ENCODE data around the gene POLH. TPM values are rescaled to one million over a fixed set of nuclear protein-coding genes. Genes with fewer than 3 reads are reported as not detected.

Gene POLH
- total and polyA plus RNA-seq, 2 donors = 6.2 to 12.5 TPM

DNA sequence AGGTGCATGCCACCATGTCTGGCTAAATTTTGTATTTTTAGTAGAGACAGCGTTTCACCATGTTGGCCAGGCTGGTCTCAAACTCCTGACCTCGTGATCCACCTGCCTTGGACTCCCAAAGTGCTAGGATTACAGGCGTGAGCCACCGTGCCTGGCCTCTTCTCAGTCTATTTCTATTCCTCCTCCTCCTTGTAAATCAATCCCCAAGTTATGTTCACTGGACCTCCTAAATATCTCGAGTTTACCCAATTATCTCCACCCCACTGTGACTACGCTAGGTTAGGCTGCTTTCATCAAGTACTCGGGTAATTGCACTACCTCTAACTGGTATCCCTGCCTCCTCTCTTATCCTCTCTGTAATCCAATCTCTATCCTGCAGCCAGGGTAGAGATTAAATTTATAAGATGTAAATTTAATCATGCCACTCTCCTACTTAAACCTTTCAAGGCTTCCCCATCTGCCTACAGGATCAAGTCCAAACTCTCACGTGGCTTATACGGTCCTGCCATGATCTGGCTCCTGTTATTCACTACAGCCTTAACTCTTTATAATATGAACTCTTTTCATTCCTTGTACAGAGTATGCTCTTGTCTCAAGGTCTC is 58.8 kb downstream of the POLH start:
- peak overlapping the region; percentile 89 to 91 for H3K27ac ChIP-seq (ENCODE audit: low read depth in 1 of 2, low read length in 1 of 2)
- no peaks in the 10 kb centered on the region for H3K9me3 ChIP-seq (ENCODE audit: control insufficient read depth in 2 of 2, insufficient read depth in 1 of 2, low read length in 1 of 2)
- H3K4me3 ChIP-seq (ENCODE audit: low read length in 2 of 2) = no peak overlapping the region
- peaks cover 17 to 32% of the 10 kb centered on the region in 2 donors for H3K4me1 ChIP-seq (ENCODE audit: control insufficient read depth in 2 of 2, insufficient read depth in 2 of 2, low read length in 2 of 2)
- H3K36me3 ChIP-seq (ENCODE audit: control insufficient read depth in 2 of 2, insufficient read depth in 2 of 2, low read length in 1 of 2) = peaks cover 13 to 23% of the 10 kb centered on the region in 2 donors
- 94% methylated on average over 9 of the region's 9 CpGs for WGBS
- DNase-seq (ENCODE audit: low read depth in 6 of 9, low spot score in 9 of 9) = no peak
- H3K27me3 ChIP-seq (ENCODE audit: control insufficient read depth in 2 of 2, insufficient read depth in 1 of 2, low read length in 1 of 2) = no peaks in the 10 kb centered on the region

DNA sequence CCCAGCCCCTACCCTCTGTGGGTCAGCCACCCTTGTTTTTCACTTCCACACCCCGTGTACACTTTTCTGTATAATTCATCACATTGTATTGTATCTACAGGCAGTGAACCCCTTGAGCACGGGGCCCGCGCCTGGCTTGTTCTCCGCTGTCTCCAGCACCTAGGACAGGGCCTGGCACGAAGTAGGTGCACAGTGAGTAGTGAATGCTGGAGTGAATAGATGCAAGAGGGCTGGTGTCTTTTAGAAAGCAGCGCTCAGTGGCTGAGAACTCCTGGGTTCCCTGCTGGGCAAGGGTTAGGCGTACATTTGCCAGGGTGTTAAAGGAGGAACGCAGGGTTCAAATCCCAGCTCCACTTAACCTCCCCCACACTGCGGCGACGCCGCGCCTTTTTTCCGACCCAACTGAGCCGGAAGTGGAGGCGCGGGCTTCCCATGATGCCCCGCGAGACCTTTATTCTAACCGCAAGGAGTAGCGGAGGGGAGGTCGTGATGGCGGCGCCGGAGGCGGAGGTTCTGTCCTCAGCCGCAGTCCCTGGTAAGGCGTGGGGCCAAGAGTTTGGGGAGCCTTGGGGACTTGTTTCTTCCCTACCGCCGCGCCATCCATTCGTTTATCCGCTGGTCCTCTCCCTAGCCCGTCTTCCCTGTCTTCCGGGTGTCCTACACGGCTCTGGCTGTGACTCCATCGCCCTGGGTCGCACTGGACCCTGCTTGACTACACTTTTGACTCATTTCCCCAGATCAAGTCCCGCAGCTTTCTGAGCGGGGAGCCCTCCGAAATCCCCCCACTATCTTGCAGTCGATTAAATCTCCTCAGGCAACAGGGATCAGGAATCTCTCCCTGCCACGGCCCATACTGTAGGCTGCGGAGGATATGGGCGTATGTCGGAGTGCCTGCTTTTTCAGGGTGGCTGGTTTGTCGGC is 59.7 kb downstream of the POLH start, which contains the start of gene MAD2L1BP:
Gene MAD2L1BP (plus strand): TSS at position 454 of the 921 bp plus-strand sequence. CDS start 36 bp downstream, at position 490.
- Histone ChIP-seq H3K27ac (ENCODE audit: low read depth in 1 of 2, low read length in 1 of 2) (peak within 1 kb of the TSS; percentile 89 to 91), H3K27me3 (ENCODE audit: control insufficient read depth in 2 of 2, insufficient read depth in 1 of 2, low read length in 1 of 2) (no peaks in the 10 kb centered on the region), H3K4me3 (ENCODE audit: low read length in 2 of 2) (peak within 1 kb of the TSS; percentile 92 to 93), H3K4me1 (ENCODE audit: control insufficient read depth in 2 of 2, insufficient read depth in 2 of 2, low read length in 2 of 2) (peaks cover 14 to 26% of the 10 kb centered on the region in 2 donors), H3K9me3 (ENCODE audit: control insufficient read depth in 2 of 2, insufficient read depth in 1 of 2, low read length in 1 of 2) (no peaks in the 10 kb centered on the region), H3K36me3 (ENCODE audit: control insufficient read depth in 2 of 2, insufficient read depth in 2 of 2, low read length in 1 of 2) (peaks cover 21 to 32% of the 10 kb centered on the region in 2 donors)
- DNase-seq (ENCODE audit: low read depth in 6 of 9, low spot score in 9 of 9) = peak; percentile 76 to 95 (median 87)
- 6% methylated on average over 48 of the region's 48 CpGs for WGBS

DNA sequence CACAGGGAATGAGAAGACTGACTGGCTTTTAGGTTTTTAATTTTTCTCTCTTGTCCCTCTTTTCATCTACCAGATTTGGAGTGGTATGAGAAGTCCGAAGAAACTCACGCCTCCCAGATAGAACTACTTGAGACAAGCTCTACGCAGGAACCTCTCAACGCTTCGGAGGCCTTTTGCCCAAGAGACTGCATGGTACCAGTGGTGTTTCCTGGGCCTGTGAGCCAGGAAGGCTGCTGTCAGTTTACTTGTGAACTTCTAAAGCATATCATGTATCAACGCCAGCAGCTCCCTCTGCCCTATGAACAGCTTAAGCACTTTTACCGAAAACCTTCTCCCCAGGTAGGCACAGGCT is 60.3 kb downstream of the POLH start:
- Histone ChIP-seq H3K27me3 (ENCODE audit: control insufficient read depth in 2 of 2, insufficient read depth in 1 of 2, low read length in 1 of 2) (no peaks in the 10 kb centered on the region), H3K4me3 (ENCODE audit: low read length in 2 of 2) (peak overlapping the region; percentile 92 to 93), H3K4me1 (ENCODE audit: control insufficient read depth in 2 of 2, insufficient read depth in 2 of 2, low read length in 2 of 2) (peaks cover 14 to 26% of the 10 kb centered on the region in 2 donors), H3K9me3 (ENCODE audit: control insufficient read depth in 2 of 2, insufficient read depth in 1 of 2, low read length in 1 of 2) (no peaks in the 10 kb centered on the region), H3K27ac (ENCODE audit: low read depth in 1 of 2, low read length in 1 of 2) (peak overlapping the region; percentile 89 to 91), H3K36me3 (ENCODE audit: control insufficient read depth in 2 of 2, insufficient read depth in 2 of 2, low read length in 1 of 2) (peaks cover 28 to 38% of the 10 kb centered on the region in 2 donors)
- WGBS = 39% methylated on average over 7 of the region's 7 CpGs
- DNase-seq (ENCODE audit: low read depth in 6 of 9, low spot score in 9 of 9) = peak in 6 of 9 donors; percentile 17 to 61 (median 43)

DNA sequence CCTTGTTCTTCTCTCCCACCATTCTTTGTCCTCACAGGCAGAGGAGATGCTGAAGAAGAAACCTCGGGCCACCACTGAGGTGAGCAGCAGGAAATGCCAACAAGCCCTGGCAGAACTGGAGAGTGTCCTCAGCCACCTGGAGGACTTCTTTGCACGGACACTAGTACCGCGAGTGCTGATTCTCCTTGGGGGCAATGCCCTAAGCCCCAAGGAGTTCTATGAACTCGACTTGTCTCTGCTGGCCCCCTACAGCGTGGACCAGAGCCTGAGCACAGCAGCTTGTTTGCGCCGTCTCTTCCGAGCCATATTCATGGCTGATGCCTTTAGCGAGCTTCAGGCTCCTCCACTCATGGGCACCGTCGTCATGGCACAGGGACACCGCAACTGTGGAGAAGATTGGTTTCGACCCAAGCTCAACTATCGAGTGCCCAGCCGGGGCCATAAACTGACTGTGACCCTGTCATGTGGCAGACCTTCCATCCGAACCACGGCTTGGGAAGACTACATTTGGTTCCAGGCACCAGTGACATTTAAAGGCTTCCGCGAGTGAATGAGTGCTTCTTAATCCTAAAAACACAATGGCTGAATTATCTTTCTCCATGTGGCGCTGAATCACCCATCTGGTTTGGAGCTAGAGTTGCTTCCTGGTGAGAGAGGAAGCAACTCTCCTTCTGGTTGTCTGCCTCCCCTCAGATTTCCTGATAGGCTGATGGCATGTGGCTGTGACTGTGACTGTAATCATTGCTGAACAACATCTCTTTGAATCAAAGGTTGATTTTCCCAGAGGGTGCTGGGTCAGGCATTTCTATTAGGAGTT is 64.2 kb downstream of the POLH start:
- WGBS = 97% methylated on average over 21 of the region's 21 CpGs
- no peak overlapping the region for H3K27ac ChIP-seq (ENCODE audit: low read depth in 1 of 2, low read length in 1 of 2)
- peaks cover 13 to 25% of the 10 kb centered on the region in 2 donors for H3K4me1 ChIP-seq (ENCODE audit: control insufficient read depth in 2 of 2, insufficient read depth in 2 of 2, low read length in 2 of 2)
- peaks cover 46 to 50% of the 10 kb centered on the region in 2 donors for H3K36me3 ChIP-seq (ENCODE audit: control insufficient read depth in 2 of 2, insufficient read depth in 2 of 2, low read length in 1 of 2)
- DNase-seq (ENCODE audit: low read depth in 6 of 9, low spot score in 9 of 9) = no peak
- no peaks in the 10 kb centered on the region for H3K9me3 ChIP-seq (ENCODE audit: control insufficient read depth in 2 of 2, insufficient read depth in 1 of 2, low read length in 1 of 2)
- H3K27me3 ChIP-seq (ENCODE audit: control insufficient read depth in 2 of 2, insufficient read depth in 1 of 2, low read length in 1 of 2) = peaks cover 0 to 4% of the 10 kb centered on the region in 2 donors
- no peak overlapping the region for H3K4me3 ChIP-seq (ENCODE audit: low read length in 2 of 2)

DNA sequence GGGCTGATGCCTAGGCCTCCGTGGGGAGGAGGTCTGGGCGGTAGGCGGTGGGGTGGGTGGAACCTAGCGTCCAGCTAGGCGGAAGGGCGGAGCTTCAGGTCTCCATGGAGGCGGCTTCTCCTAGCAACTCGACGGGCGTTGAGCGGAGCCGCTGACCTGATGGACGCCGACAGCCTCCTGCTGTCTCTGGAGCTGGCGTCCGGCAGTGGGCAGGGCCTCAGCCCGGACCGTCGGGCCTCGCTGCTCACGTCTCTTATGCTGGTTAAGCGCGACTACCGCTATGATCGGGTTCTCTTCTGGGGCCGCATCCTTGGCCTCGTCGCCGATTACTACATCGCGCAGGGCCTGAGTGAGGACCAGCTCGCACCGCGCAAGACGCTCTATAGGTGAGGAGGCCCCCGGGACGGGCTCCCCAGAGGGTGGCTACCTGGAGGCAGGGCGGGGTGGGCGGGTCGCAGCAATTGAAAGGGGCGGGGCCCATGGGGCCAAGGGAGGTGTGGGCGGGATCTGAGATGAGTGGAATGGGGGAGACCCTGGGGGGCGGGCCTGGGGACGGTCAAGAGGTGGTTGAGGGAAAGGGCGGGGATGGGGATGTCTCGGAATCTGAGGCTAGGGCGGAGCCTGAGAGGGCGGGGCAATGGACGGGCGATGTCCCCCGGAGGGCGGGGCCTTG is 69.1 kb downstream of the POLH start, which contains the start of gene RSPH9:
Gene RSPH9 (plus strand): TSS at position 97 of the 673 bp plus-strand sequence. CDS start 63 bp downstream, at position 160.
- Histone ChIP-seq H3K36me3 (ENCODE audit: control insufficient read depth in 2 of 2, insufficient read depth in 2 of 2, low read length in 1 of 2) (peaks cover 24 to 31% of the 10 kb centered on the region in 2 donors), H3K4me3 (ENCODE audit: low read length in 2 of 2) (peak within 1 kb of the TSS; percentile 29 to 50), H3K27ac (ENCODE audit: low read depth in 1 of 2, low read length in 1 of 2) (no peak within 1 kb of the TSS), H3K27me3 (ENCODE audit: control insufficient read depth in 2 of 2, insufficient read depth in 1 of 2, low read length in 1 of 2) (peaks cover 0 to 9% of the 10 kb centered on the region in 2 donors), H3K9me3 (ENCODE audit: control insufficient read depth in 2 of 2, insufficient read depth in 1 of 2, low read length in 1 of 2) (no peaks in the 10 kb centered on the region), H3K4me1 (ENCODE audit: control insufficient read depth in 2 of 2, insufficient read depth in 2 of 2, low read length in 2 of 2) (peaks cover 6 to 10% of the 10 kb centered on the region in 2 donors)
- peak in 4 of 9 donors; percentile 34 to 62 (median 42) for DNase-seq (ENCODE audit: low read depth in 6 of 9, low spot score in 9 of 9)
- WGBS = 14% methylated on average over 52 of the region's 52 CpGs

DNA sequence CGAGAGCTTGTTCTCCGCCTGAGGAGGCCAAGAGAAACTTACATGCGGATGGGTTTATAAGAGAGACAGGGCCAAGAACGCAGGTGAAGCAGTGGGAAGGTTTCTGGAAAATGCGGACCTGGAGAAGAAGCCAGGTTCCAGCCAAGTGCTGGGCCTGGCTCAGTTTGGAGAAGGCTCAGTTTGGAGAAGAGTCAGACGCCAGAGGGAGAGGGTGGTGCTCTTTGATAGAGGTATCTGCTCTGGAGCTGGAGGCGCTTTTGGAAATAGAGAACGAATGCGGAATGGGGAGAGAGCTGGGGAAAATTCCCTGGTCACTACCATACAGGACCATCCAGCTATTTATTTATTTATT is 69.6 kb downstream of the POLH start:
- no peak for DNase-seq (ENCODE audit: low read depth in 6 of 9, low spot score in 9 of 9)
- Histone ChIP-seq H3K4me1 (ENCODE audit: control insufficient read depth in 2 of 2, insufficient read depth in 2 of 2, low read length in 2 of 2) (peaks cover 6 to 10% of the 10 kb centered on the region in 2 donors), H3K4me3 (ENCODE audit: low read length in 2 of 2) (peak overlapping the region; percentile 29 to 50), H3K27me3 (ENCODE audit: control insufficient read depth in 2 of 2, insufficient read depth in 1 of 2, low read length in 1 of 2) (peaks cover 0 to 9% of the 10 kb centered on the region in 2 donors), H3K27ac (ENCODE audit: low read depth in 1 of 2, low read length in 1 of 2) (no peak overlapping the region), H3K36me3 (ENCODE audit: control insufficient read depth in 2 of 2, insufficient read depth in 2 of 2, low read length in 1 of 2) (peaks cover 19 to 26% of the 10 kb centered on the region in 2 donors), H3K9me3 (ENCODE audit: control insufficient read depth in 2 of 2, insufficient read depth in 1 of 2, low read length in 1 of 2) (no peaks in the 10 kb centered on the region)
- 17% methylated on average over 9 of the region's 9 CpGs for WGBS

DNA sequence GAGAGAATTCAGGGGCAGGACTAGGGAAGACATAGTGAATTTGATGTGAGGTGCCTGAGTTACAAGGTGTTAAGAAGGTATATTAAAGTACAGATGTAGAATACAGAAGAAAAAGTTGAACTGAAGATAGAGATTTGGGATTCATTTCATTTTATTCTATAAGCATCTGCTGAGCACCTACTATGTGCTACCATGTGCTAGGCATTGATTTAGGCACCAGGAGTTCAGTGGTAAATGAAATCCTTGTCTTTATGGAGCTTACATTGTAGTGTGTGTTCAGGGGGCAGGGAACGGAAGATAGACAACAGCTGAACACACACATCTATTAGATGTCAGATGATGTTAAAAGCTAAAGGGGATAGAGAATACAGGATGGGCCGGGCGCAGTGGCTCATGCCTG is 71.6 kb downstream of the POLH start:
- DNase-seq (ENCODE audit: low read depth in 6 of 9, low spot score in 9 of 9) = no peak
- no peak overlapping the region for H3K27ac ChIP-seq (ENCODE audit: low read depth in 1 of 2, low read length in 1 of 2)

DNA sequence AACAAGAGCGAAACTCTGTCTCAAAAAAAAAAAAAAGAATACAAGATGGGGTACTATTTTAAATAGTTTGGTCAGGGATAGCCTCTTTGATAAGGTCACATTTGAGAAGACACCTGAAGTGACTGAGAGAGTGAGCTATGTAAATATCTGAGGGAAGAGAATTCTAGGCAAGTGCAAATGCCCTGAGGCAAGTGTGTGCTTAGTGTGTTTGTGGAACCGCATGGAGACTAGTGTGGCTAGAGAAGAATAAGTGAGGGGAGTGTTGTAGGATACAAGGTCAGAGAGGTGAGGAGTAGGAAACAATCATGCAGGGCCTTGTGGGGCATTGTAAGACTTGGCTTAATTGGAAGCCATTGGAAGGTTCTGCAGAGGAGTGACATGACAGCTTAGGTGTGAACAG is 72.3 kb downstream of the POLH start:
- 94% methylated on average over 2 of the region's 2 CpGs for WGBS
- Histone ChIP-seq H3K9me3 (ENCODE audit: control insufficient read depth in 2 of 2, insufficient read depth in 1 of 2, low read length in 1 of 2) (no peaks in the 10 kb centered on the region), H3K4me3 (ENCODE audit: low read length in 2 of 2) (no peak overlapping the region), H3K27me3 (ENCODE audit: control insufficient read depth in 2 of 2, insufficient read depth in 1 of 2, low read length in 1 of 2) (peaks cover 0 to 9% of the 10 kb centered on the region in 2 donors), H3K27ac (ENCODE audit: low read depth in 1 of 2, low read length in 1 of 2) (no peak overlapping the region), H3K36me3 (ENCODE audit: control insufficient read depth in 2 of 2, insufficient read depth in 2 of 2, low read length in 1 of 2) (peaks cover 0 to 6% of the 10 kb centered on the region in 2 donors), H3K4me1 (ENCODE audit: control insufficient read depth in 2 of 2, insufficient read depth in 2 of 2, low read length in 2 of 2) (peaks cover 6 to 10% of the 10 kb centered on the region in 2 donors)
- DNase-seq (ENCODE audit: low read depth in 6 of 9, low spot score in 9 of 9) = no peak

More for the DNA sequence above, 71.6 kb downstream of the POLH start:
- no peak overlapping the region for H3K4me3 ChIP-seq (ENCODE audit: low read length in 2 of 2)
- WGBS = 98% methylated on average over 3 of the region's 3 CpGs
- peaks cover under 1 to 7% of the 10 kb centered on the region in 2 donors for H3K36me3 ChIP-seq (ENCODE audit: control insufficient read depth in 2 of 2, insufficient read depth in 2 of 2, low read length in 1 of 2)
- H3K27me3 ChIP-seq (ENCODE audit: control insufficient read depth in 2 of 2, insufficient read depth in 1 of 2, low read length in 1 of 2) = peaks cover 0 to 9% of the 10 kb centered on the region in 2 donors
- H3K9me3 ChIP-seq (ENCODE audit: control insufficient read depth in 2 of 2, insufficient read depth in 1 of 2, low read length in 1 of 2) = no peaks in the 10 kb centered on the region
- peaks cover 6 to 10% of the 10 kb centered on the region in 2 donors for H3K4me1 ChIP-seq (ENCODE audit: control insufficient read depth in 2 of 2, insufficient read depth in 2 of 2, low read length in 2 of 2)

Data from thymus (tissue), 11 donors.